ENCODE results near the gene RECQL5. TPM values are rescaled to one million over a fixed set of nuclear protein-coding genes. Genes with fewer than 3 reads are reported as not detected.

The RECQL5 gene
- total and polyA plus RNA-seq, 2 donors (not counting 1 experiment from before 2014, with no cell fraction given) = 8.4 to 26.3 TPM

DNA sequence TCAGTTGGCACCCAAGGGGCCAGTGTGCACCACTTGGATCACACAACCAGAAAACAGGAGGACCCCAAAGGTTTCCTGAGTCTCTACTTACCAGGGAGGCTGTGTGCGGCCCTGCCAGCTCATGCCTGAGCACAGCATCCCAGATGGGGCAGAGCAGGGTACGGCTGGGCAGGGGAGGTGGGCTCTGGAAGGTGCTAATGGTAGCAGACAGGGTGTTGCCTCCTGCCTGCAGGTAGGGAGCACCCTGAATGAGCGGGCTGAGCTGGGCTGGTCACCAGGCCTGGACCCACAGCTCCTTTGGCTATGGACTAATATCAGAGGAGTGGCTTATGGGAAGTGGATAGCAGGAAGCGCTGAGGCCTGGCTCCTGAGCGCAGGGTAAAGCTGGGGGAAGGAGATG is 14.6 kb downstream of the RECQL5 start:
- peaks cover 5% of the 10 kb centered on the region for H3K36me3 ChIP-seq (ENCODE audit: control insufficient read depth, insufficient read depth, low read length)
- H3K27me3 ChIP-seq (ENCODE audit: control insufficient read depth, insufficient read depth, low read length) = no peaks in the 10 kb centered on the region
- H4K20me1 ChIP-seq (ENCODE audit: control insufficient read depth, extremely low read depth, insufficient read depth, low read length) = no peaks in the 10 kb centered on the region
- H3K4me2 ChIP-seq (ENCODE audit: extremely low read depth, insufficient read depth, low read length) = no peak overlapping the region
- H3K79me2 ChIP-seq (ENCODE audit: control insufficient read depth, insufficient read depth, low read length) = no peaks in the 10 kb centered on the region
- TF ChIP-seq EZH2 (IDR thresholded peaks at IDR 0.05; ENCODE audit: low read length, missing control alignments) = no peak
- TF ChIP-seq, protein P1, sequence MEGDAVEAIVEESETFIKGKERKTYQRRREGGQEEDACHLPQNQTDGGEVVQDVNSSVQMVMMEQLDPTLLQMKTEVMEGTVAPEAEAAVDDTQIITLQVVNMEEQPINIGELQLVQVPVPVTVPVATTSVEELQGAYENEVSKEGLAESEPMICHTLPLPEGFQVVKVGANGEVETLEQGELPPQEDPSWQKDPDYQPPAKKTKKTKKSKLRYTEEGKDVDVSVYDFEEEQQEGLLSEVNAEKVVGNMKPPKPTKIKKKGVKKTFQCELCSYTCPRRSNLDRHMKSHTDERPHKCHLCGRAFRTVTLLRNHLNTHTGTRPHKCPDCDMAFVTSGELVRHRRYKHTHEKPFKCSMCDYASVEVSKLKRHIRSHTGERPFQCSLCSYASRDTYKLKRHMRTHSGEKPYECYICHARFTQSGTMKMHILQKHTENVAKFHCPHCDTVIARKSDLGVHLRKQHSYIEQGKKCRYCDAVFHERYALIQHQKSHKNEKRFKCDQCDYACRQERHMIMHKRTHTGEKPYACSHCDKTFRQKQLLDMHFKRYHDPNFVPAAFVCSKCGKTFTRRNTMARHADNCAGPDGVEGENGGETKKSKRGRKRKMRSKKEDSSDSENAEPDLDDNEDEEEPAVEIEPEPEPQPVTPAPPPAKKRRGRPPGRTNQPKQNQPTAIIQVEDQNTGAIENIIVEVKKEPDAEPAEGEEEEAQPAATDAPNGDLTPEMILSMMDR (conservative IDR thresholded peaks at IDR 0.05 in 1 of 2, IDR thresholded peaks at IDR 0.05 in 1 of 2; ENCODE audit: low read depth in 1 of 2, low read length in 2 of 2) = no peak
- H3K4me3 ChIP-seq (replicated peaks in 1 of 4; ENCODE audit: control extremely low read depth in 1 of 4, insufficient read depth in 1 of 4, low read depth in 3 of 4, low read length in 4 of 4) = no peak overlapping the region
- no peak overlapping the region for H3K9ac ChIP-seq (ENCODE audit: insufficient read depth, low read length)
- H3K9me3 ChIP-seq (ENCODE audit: control insufficient read depth, insufficient read depth, low read depth, low read length) = no peaks in the 10 kb centered on the region
- no peaks in the 10 kb centered on the region for H3K4me1 ChIP-seq (ENCODE audit: control insufficient read depth, extremely low read depth, insufficient read depth, low read length)
- H3K27ac ChIP-seq (ENCODE audit: insufficient read depth, low read length) = no peak overlapping the region
- no peak for DNase-seq (ENCODE audit: low read depth in 2 of 2)
- H2AFZ ChIP-seq (ENCODE audit: low read length) = no peak overlapping the region

DNA sequence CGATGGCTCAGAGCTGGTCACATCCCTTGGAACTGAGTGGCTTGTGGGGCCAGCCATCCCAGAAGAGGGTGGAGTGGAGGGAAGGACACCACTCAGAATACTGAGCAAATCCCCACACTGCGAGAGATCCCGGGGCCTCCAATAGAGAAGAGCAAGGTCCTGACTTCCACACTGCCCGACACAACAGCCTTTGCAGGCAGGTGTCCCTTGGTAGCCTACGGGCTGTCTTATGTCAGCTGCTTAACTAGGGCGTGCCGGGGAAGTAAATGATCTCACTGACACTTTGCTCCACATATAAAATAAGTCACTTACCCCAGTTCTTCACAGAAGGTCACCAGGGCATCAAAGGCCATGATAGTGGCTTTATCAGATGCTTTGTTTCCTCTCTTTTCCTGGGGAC is 16.1 kb downstream of the RECQL5 start:
- no peak for DNase-seq (ENCODE audit: low read depth in 2 of 2)
- Histone ChIP-seq H3K4me3 (replicated peaks in 1 of 4; ENCODE audit: control extremely low read depth in 1 of 4, insufficient read depth in 1 of 4, low read depth in 3 of 4, low read length in 4 of 4) (no peak overlapping the region), H3K27me3 (ENCODE audit: control insufficient read depth, insufficient read depth, low read length) (no peaks in the 10 kb centered on the region), H2AFZ (ENCODE audit: low read length) (no peak overlapping the region), H3K79me2 (ENCODE audit: control insufficient read depth, insufficient read depth, low read length) (no peaks in the 10 kb centered on the region), H3K27ac (ENCODE audit: insufficient read depth, low read length) (no peak overlapping the region), H3K4me2 (ENCODE audit: extremely low read depth, insufficient read depth, low read length) (no peak overlapping the region), H3K9me3 (ENCODE audit: control insufficient read depth, insufficient read depth, low read depth, low read length) (no peaks in the 10 kb centered on the region), H4K20me1 (ENCODE audit: control insufficient read depth, extremely low read depth, insufficient read depth, low read length) (no peaks in the 10 kb centered on the region), H3K36me3 (ENCODE audit: control insufficient read depth, insufficient read depth, low read length) (peaks cover 5% of the 10 kb centered on the region), H3K9ac (ENCODE audit: insufficient read depth, low read length) (no peak overlapping the region), H3K4me1 (ENCODE audit: control insufficient read depth, extremely low read depth, insufficient read depth, low read length) (no peaks in the 10 kb centered on the region)
- no peak for TF ChIP-seq EZH2 (IDR thresholded peaks at IDR 0.05; ENCODE audit: low read length, missing control alignments)
- TF ChIP-seq, protein P1 (conservative IDR thresholded peaks at IDR 0.05 in 1 of 2, IDR thresholded peaks at IDR 0.05 in 1 of 2; ENCODE audit: low read depth in 1 of 2, low read length in 2 of 2) = no peak

- Histone ChIP-seq H3K9me3 (ENCODE audit: control insufficient read depth, insufficient read depth, low read depth, low read length) (no peaks in the 10 kb centered on the region), H3K9ac (ENCODE audit: insufficient read depth, low read length) (no peak overlapping the region), H3K4me2 (ENCODE audit: extremely low read depth, insufficient read depth, low read length) (no peak overlapping the region), H3K27ac (ENCODE audit: insufficient read depth, low read length) (no peak overlapping the region), H3K79me2 (ENCODE audit: control insufficient read depth, insufficient read depth, low read length) (no peaks in the 10 kb centered on the region), H3K27me3 (ENCODE audit: control insufficient read depth, insufficient read depth, low read length) (no peaks in the 10 kb centered on the region), H4K20me1 (ENCODE audit: control insufficient read depth, extremely low read depth, insufficient read depth, low read length) (no peaks in the 10 kb centered on the region), H3K4me1 (ENCODE audit: control insufficient read depth, extremely low read depth, insufficient read depth, low read length) (no peaks in the 10 kb centered on the region), H2AFZ (ENCODE audit: low read length) (no peak overlapping the region), H3K4me3 (replicated peaks in 1 of 4; ENCODE audit: control extremely low read depth in 1 of 4, insufficient read depth in 1 of 4, low read depth in 3 of 4, low read length in 4 of 4) (no peak overlapping the region), H3K36me3 (ENCODE audit: control insufficient read depth, insufficient read depth, low read length) (peaks cover 5% of the 10 kb centered on the region)
- TF ChIP-seq EZH2 (IDR thresholded peaks at IDR 0.05; ENCODE audit: low read length, missing control alignments) = no peak
- TF ChIP-seq, protein P1 (conservative IDR thresholded peaks at IDR 0.05 in 1 of 2, IDR thresholded peaks at IDR 0.05 in 1 of 2; ENCODE audit: low read depth in 1 of 2, low read length in 2 of 2) = no peak
- DNase-seq (ENCODE audit: low read depth in 2 of 2) = no peak
Measured at GRCh38 chr17:75649687-75650086, 17.3 kb downstream of the RECQL5 start.

All from fibroblast of lung (primary cell).